NB4 (cell line): ENCODE data around the gene ADGRE1.

Experiments
- CTCF ChIP-seq: IDR thresholded peaks from one replicate; pipeline ENCODE4 v1.5.1; 2012; ENCODE audit warnings: low read depth, low read length
- POLR2A ChIP-seq: IDR thresholded peaks from 2 replicates; pipeline ENCODE4 v1.6.1; 2011; ENCODE audit warnings: mild to moderate bottlenecking; ENCODE audit not compliant: insufficient read length; ENCODE audit errors: extremely low read depth
- TF ChIP-seq, protein P1 (sequence below): IDR thresholded peaks from 2 replicates; pipeline ENCODE4 v1.6.1; 2011; ENCODE audit warnings: low read depth, low read length

DNA sequence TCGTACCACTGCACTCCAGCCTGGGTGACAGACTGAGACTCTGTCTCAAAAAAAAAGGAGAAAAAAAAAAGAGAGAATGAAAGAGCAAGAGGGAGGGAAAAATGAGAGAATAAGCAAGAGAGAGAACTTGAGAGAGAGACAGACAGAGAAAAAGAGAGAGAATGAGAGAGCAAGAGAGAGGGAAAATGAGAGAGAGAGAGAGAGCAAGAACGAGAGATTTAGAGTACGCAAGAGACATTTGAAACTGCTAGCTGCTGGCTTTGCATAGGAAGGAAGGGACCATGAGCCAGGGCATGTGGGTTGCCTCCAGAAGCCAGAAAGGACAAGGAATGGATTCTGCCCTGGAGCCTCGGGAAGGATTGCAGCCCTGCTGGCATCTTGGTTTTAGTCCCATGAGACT is 9.6 kb upstream of the ADGRE1 start:
- no peak for TF ChIP-seq CTCF
- TF ChIP-seq, protein P1, sequence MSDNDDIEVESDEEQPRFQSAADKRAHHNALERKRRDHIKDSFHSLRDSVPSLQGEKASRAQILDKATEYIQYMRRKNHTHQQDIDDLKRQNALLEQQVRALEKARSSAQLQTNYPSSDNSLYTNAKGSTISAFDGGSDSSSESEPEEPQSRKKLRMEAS: no peak
- TF ChIP-seq POLR2A: no peak
